Activated CD8-positive, alpha-beta T cell treated with anti-CD3 and anti-CD28 coated beads for 36 hours (primary cell): ENCODE data around the gene ARHGAP22. TPM values are rescaled to one million over a fixed set of nuclear protein-coding genes. Genes with fewer than 3 reads are reported as not detected.

Source experiments
- ATAC-seq: fragments of 200-7000 bp; cut with Tn5 transposase; one replicate; pipeline ENCODE4 v1.10.0; 2021; ENCODE audit warnings: mild to moderate bottlenecking, moderate library complexity
- CTCF ChIA-PET: fragments of 350-600 bp; sonication (Branson Sonifier 250); formaldehyde crosslinking; loops from one replicate; lab custom pipeline; 2021; ENCODE audit warnings: antibody characterized with exemption; lab: Charles Lee
- POLR2A ChIA-PET: fragments of 350-600 bp; sonication (Branson Sonifier 250); formaldehyde crosslinking; loops from one replicate; lab custom pipeline; 2021; ENCODE audit warnings: antibody characterized with exemption; lab: Charles Lee
- DNase-seq: peaks from one replicate; pipeline ENCODE4 v3.0.0-alpha.2; 2020
- H3K27ac Mint-ChIP-seq: one replicate; pipeline ENCODE4 v1.8.0; 2021; ENCODE audit warnings: mild to moderate bottlenecking, mixed read lengths
- H3K27me3 Mint-ChIP-seq: one replicate; pipeline ENCODE4 v1.8.0; 2021; ENCODE audit warnings: mixed read lengths
- H3K36me3 Mint-ChIP-seq: one replicate; pipeline ENCODE4 v1.8.0; 2021; ENCODE audit warnings: low read depth, mixed read lengths
- H3K4me1 Mint-ChIP-seq: one replicate; pipeline ENCODE4 v1.8.0; 2021; ENCODE audit warnings: low read depth, mixed read lengths
- H3K4me3 Mint-ChIP-seq: one replicate; pipeline ENCODE4 v1.8.0; 2021; ENCODE audit warnings: mild to moderate bottlenecking, moderate library complexity, mixed read lengths
- H3K9me3 Mint-ChIP-seq: one replicate; pipeline ENCODE4 v1.8.0; 2021; ENCODE audit warnings: mixed read lengths
- CTCF ChIP-seq: fragments of 200-600 bp; IDR thresholded peaks from one replicate; pipeline ENCODE4 v1.8.0; 2022; ENCODE audit warnings: antibody characterized with exemption, mild to moderate bottlenecking
- intact Hi-C: fragments of 100-400 bp; cut with micrococcal nuclease; formaldehyde crosslinking; loops from one replicate; pipeline ENCODE4 v1.10.0; 2022
- total RNA-seq, 2 experiments: library from RNA; stranded (reverse); gene quantifications; one replicate each; pipeline ENCODE4 v1.2.3, GENCODE V29; 2021

Gene ARHGAP22
- total RNA-seq, 2 experiments from 2014 or later: not detected

DNA sequence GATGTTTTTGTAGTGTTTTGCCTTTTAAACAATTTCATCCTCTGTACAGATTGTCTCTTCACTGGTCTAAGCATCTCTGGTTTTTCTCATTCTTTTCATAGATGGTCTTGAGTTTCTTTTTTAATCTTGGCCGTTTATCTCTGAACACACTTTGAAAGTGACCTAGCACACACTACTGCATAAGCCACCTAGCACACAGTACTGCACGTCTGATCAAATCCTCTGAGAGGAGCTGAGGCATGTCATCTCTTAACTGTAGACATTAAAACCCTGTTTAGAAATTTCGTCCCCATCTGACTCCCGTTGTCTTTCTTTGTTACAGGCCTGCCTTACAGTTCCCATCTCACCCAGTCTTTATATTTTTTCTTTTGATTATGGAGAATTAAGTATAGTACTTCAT, 198.2 kb downstream of the ARHGAP22 start:
- DNase-seq: no peak
- Mint-ChIP-seq H3K9me3 (no peaks in the 10 kb centered on the region), H3K36me3 (peaks cover 23% of the 10 kb centered on the region), H3K27me3 (no peaks in the 10 kb centered on the region), H3K27ac (no peak overlapping the region), H3K4me3 (no peak overlapping the region), H3K4me1 (no peaks in the 10 kb centered on the region)
- intact Hi-C loops: no loop called here
- ChIA-PET CTCF (no interaction called here), POLR2A (no interaction called here)
- TF ChIP-seq CTCF: no peak
- no peak for ATAC-seq

DNA sequence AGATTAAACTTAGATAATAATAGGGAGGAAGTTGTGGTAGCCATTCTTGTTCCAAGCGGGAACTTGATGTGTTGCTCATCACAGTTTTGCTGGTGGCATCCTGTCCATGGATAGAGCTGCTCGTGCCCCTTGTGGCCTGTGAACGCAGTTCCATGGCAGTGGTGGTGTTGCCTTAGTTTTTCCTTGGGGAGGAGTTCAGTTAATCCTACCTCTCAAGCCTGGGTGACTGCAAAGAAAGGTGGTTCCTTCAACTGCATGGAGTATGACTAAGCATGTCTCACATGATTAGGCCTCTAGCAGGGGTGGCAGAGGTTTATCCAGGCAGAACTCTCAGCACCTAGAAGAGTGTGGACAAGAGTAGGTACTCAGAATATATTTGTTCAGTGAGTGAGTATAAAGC, 198.7 kb downstream of the ARHGAP22 start:
- no peak for TF ChIP-seq CTCF
- no peaks in the 10 kb centered on the region for H3K4me1 Mint-ChIP-seq
- ChIA-PET CTCF (no interaction called here), POLR2A (no interaction called here)
- peaks cover 18% of the 10 kb centered on the region for H3K36me3 Mint-ChIP-seq
- ATAC-seq: no peak
- intact Hi-C loops: no loop called here
- no peaks in the 10 kb centered on the region for H3K27me3 Mint-ChIP-seq
- DNase-seq: no peak
- no peaks in the 10 kb centered on the region for H3K9me3 Mint-ChIP-seq
- H3K27ac Mint-ChIP-seq: no peak overlapping the region
- H3K4me3 Mint-ChIP-seq: no peak overlapping the region

GRCh38 chr10:48404646-48405045, 200.2 kb downstream of the ARHGAP22 start:
- peaks cover 4% of the 10 kb centered on the region for H3K36me3 Mint-ChIP-seq
- CTCF ChIA-PET: no interaction called here
- no peaks in the 10 kb centered on the region for H3K9me3 Mint-ChIP-seq
- intact Hi-C loops: no loop called here
- POLR2A ChIA-PET: no interaction called here
- no peak for TF ChIP-seq CTCF
- peaks cover 10% of the 10 kb centered on the region for H3K4me1 Mint-ChIP-seq
- H3K4me3 Mint-ChIP-seq: no peak overlapping the region
- ATAC-seq: no peak
- DNase-seq: no peak
- no peak overlapping the region for H3K27ac Mint-ChIP-seq
- no peaks in the 10 kb centered on the region for H3K27me3 Mint-ChIP-seq

DNA sequence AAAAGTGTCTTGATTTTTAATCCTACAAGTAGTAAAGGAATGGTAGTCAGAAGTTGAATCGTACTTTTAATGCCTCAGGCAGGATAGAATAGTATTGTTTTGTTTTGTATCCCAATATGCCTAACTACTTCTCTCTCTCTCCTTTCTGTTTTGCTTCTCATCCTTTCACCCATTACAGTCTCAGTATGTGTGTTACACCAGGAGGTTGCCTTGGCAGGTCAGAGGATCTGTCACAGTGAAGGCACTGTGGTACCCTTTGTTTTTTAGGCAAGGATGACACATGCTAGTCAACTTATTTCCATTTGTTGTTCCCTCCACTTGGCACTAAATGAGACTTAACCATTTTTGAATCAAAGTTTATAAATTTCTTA, 204.0 kb downstream of the ARHGAP22 start:
- Mint-ChIP-seq H3K36me3 (peaks cover 2% of the 10 kb centered on the region), H3K27me3 (no peaks in the 10 kb centered on the region), H3K4me3 (no peak overlapping the region), H3K4me1 (peaks cover 24% of the 10 kb centered on the region), H3K27ac (no peak overlapping the region), H3K9me3 (no peaks in the 10 kb centered on the region)
- POLR2A ChIA-PET: no interaction called here
- intact Hi-C loops: no loop called here
- TF ChIP-seq CTCF: no peak
- CTCF ChIA-PET: no interaction called here
- DNase-seq (no peak), ATAC-seq (peak; percentile 34)

- Mint-ChIP-seq H3K4me3 (no peak overlapping the region), H3K9me3 (no peaks in the 10 kb centered on the region), H3K4me1 (peaks cover 24% of the 10 kb centered on the region), H3K27me3 (no peaks in the 10 kb centered on the region), H3K27ac (no peak overlapping the region), H3K36me3 (peaks cover 1% of the 10 kb centered on the region)
- intact Hi-C loops: no loop called here
- ATAC-seq: no peak
- no peak for DNase-seq
- TF ChIP-seq CTCF: no peak
- POLR2A ChIA-PET: no interaction called here
- CTCF ChIA-PET: interaction anchor here (1.2 to 1.4 kb wide), 2 partner anchors 36 to 256 kb away, joined by 3 to 6 read pairs; no protein-coding TSS in a partner anchor
These were observed 204.6 kb downstream of the ARHGAP22 start for GRCh38 chr10:48400129-48400849.
